HepG2 (cell line): ENCODE results near the gene SOX9. TPM values are rescaled to one million over a fixed set of nuclear protein-coding genes. Genes with fewer than 3 reads are reported as not detected.

Source experiments
- AGO1 ChIP-seq: fragments of 200-400 bp; formaldehyde crosslinking; IDR thresholded peaks from 2 replicates; pipeline ENCODE4 v1.6.1; 2017; ENCODE audit warnings: mild to moderate bottlenecking, low read depth, low read length, moderate library complexity; ENCODE audit not compliant: poor library complexity, severe bottlenecking
- GABPB1 ChIP-seq: IDR thresholded peaks from 2 replicates; pipeline ENCODE4 v1.6.1; 2016; ENCODE audit warnings: mild to moderate bottlenecking, missing genetic modification reagents, moderate library complexity, missing compliant biosample characterization
- MIER3 ChIP-seq: IDR thresholded peaks from 2 replicates; pipeline ENCODE4 v1.6.1; 2016; ENCODE audit warnings: missing compliant biosample characterization, borderline replicate concordance
- MIXL1 ChIP-seq: IDR thresholded peaks from 2 replicates; pipeline ENCODE4 v1.6.1; 2016
- PAF1 ChIP-seq: IDR thresholded peaks from 2 replicates; pipeline ENCODE4 v1.6.1; 2016; ENCODE audit warnings: missing genetic modification reagents, missing compliant biosample characterization
- RFX1 ChIP-seq: fragments of 450-650 bp; IDR thresholded peaks from 2 replicates; pipeline ENCODE4 v1.6.1; 2017
- SALL1 ChIP-seq: sonication (generic); formaldehyde crosslinking; IDR thresholded peaks from 2 replicates; pipeline ENCODE4 v1.8.0; 2022; ENCODE audit warnings: mild to moderate bottlenecking, missing genetic modification reagents
- SKI ChIP-seq: fragments of 450-650 bp; IDR thresholded peaks from one replicate; pipeline ENCODE4 v1.6.1; 2018; ENCODE audit warnings: mild to moderate bottlenecking; ENCODE audit not compliant: partially characterized antibody
- SNAPC2 ChIP-seq: sonication (generic); formaldehyde crosslinking; IDR thresholded peaks from 2 replicates; pipeline ENCODE4 v1.8.1; 2022; ENCODE audit warnings: mild to moderate bottlenecking, missing genetic modification reagents
- TARDBP ChIP-seq: sonication (generic); formaldehyde crosslinking; IDR thresholded peaks from 2 replicates; pipeline ENCODE4 v1.8.0; 2022; ENCODE audit warnings: mild to moderate bottlenecking, missing genetic modification reagents
- ZNF253 ChIP-seq: sonication (generic); formaldehyde crosslinking; IDR thresholded peaks from 2 replicates; pipeline ENCODE4 v1.8.0; 2022; ENCODE audit warnings: mild to moderate bottlenecking, missing genetic modification reagents, borderline replicate concordance
- ZNF350 ChIP-seq: sonication (generic); formaldehyde crosslinking; IDR thresholded peaks from 2 replicates; pipeline ENCODE4 v1.4.0; 2020; ENCODE audit warnings: mild to moderate bottlenecking, low read depth, missing genetic modification reagents, borderline replicate concordance
- ZNF543 ChIP-seq: sonication (generic); formaldehyde crosslinking; IDR thresholded peaks from 2 replicates; pipeline ENCODE4 v1.4.0; 2020; ENCODE audit warnings: mild to moderate bottlenecking, missing genetic modification reagents
- ZNF558 ChIP-seq: sonication (generic); formaldehyde crosslinking; IDR thresholded peaks from 2 replicates; pipeline ENCODE4 v1.9.0; 2022; ENCODE audit warnings: mild to moderate bottlenecking, missing genetic modification reagents, borderline replicate concordance
- polyA plus RNA-seq, 8 experiments: library from polyadenylated mRNA; depleted of rRNA in 3 of 8; stranded (reverse) in 7 of 8; unstranded in 1 of 8; fragments of >200 nt; fragmentation: Illumina TruSeq in 4 of 8; extraction: Trizol in 4 of 8; gene quantifications; 2 replicates each; pipeline versions ENCODE4 v1.2.1 to v1.2.3, GENCODE V29; 2011 to 2016; ENCODE audit warnings: low read depth in 4 of 8, missing spikeins in 1 of 8, mixed read lengths in 1 of 8; ENCODE audit not compliant: insufficient read depth in 1 of 8
- total RNA-seq, 5 experiments: library from RNA; depleted of rRNA; stranded (reverse); fragments of >200 nt; fragmentation: Illumina TruSeq; extraction: Trizol; gene quantifications; 2 replicates each; pipeline ENCODE4 v1.2.3, GENCODE V29; 2016; ENCODE audit warnings: low read depth in 1 of 5
- TF ChIP-seq, protein P1 (sequence below): IDR thresholded peaks from 2 replicates; pipeline ENCODE4 v1.6.1; 2018; ENCODE audit warnings: missing genetic modification reagents, mild to moderate bottlenecking, missing compliant biosample characterization
- TF ChIP-seq, protein P2 (sequence below): sonication (generic); formaldehyde crosslinking; IDR thresholded peaks from 2 replicates; pipeline ENCODE4 v1.5.0; 2020; ENCODE audit warnings: mild to moderate bottlenecking, missing genetic modification reagents, moderate library complexity
- TF ChIP-seq, protein P3 (sequence below): sonication (generic); formaldehyde crosslinking; IDR thresholded peaks from 2 replicates; pipeline ENCODE4 v1.4.0; 2020; ENCODE audit warnings: mild to moderate bottlenecking, missing genetic modification reagents
- TF ChIP-seq, protein P4 (sequence below): fragments of 450-650 bp; IDR thresholded peaks from 2 replicates; pipeline ENCODE4 v1.6.1; 2017

The SOX9 gene
- total and polyA plus RNA-seq, 2 of the 13 experiments (the other 11 are each of a cell fraction or from before 2014, with no cell fraction given) = 16.1 to 27.6 TPM

DNA sequence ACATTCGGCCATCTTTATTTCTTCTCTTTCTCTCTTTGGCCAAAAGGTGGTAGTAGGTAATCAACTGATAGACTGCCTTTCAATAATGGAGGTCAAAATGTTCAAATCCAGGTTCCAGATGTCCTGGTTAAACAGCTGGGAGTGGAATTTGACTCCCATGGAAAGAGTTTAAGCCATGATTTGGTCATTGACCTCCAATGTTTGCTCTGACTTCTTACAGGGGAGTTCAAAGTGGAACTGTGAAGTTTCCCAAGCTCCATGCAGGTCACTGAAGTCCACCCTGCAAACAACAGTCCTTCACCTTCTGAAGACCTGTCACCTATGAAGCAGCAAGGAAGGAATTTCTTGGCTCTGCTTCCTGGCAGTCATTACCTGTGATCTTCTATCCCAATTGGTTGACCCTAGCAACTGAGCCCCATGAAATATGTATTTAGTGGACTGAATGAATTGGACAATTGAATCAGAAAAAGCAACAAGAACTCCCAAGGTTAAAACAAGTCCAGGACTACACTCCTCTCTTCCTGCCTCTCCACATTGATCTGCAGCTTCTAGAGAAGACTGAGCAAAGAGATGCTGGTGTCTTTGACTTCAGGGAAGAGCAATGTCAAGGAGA, 28.0 kb upstream of the SOX9 start (continued):
- TF ChIP-seq, protein P1, sequence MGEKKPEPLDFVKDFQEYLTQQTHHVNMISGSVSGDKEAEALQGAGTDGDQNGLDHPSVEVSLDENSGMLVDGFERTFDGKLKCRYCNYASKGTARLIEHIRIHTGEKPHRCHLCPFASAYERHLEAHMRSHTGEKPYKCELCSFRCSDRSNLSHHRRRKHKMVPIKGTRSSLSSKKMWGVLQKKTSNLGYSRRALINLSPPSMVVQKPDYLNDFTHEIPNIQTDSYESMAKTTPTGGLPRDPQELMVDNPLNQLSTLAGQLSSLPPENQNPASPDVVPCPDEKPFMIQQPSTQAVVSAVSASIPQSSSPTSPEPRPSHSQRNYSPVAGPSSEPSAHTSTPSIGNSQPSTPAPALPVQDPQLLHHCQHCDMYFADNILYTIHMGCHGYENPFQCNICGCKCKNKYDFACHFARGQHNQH (CRISPR knock-in tag) = peak; percentile 94
- peak; percentile 82 for TF ChIP-seq SKI
- TF ChIP-seq MIXL1 (CRISPR knock-in tag) = peak; percentile 92
- TF ChIP-seq ZNF543 (CRISPR knock-in tag) = 0 out of 2 replicates have a peak, but pooled peaks have one; percentile 48
- peak; percentile 24; the same call in 1 of the 2 replicates for TF ChIP-seq ZNF558 (CRISPR knock-in tag)
- TF ChIP-seq, protein P2, sequence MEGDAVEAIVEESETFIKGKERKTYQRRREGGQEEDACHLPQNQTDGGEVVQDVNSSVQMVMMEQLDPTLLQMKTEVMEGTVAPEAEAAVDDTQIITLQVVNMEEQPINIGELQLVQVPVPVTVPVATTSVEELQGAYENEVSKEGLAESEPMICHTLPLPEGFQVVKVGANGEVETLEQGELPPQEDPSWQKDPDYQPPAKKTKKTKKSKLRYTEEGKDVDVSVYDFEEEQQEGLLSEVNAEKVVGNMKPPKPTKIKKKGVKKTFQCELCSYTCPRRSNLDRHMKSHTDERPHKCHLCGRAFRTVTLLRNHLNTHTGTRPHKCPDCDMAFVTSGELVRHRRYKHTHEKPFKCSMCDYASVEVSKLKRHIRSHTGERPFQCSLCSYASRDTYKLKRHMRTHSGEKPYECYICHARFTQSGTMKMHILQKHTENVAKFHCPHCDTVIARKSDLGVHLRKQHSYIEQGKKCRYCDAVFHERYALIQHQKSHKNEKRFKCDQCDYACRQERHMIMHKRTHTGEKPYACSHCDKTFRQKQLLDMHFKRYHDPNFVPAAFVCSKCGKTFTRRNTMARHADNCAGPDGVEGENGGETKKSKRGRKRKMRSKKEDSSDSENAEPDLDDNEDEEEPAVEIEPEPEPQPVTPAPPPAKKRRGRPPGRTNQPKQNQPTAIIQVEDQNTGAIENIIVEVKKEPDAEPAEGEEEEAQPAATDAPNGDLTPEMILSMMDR (CRISPR knock-in tag) = peak; percentile 74
- no peak for TF ChIP-seq AGO1
- peak; percentile 97 for TF ChIP-seq SALL1 (CRISPR knock-in tag)
- TF ChIP-seq ZNF350 (CRISPR knock-in tag) = peak; percentile 50; the same call in 1 of the 2 replicates
- TF ChIP-seq ZNF253 (CRISPR knock-in tag) = no peak
- TF ChIP-seq TARDBP = peak; percentile 93
- TF ChIP-seq PAF1 = no peak
- TF ChIP-seq, protein P3, sequence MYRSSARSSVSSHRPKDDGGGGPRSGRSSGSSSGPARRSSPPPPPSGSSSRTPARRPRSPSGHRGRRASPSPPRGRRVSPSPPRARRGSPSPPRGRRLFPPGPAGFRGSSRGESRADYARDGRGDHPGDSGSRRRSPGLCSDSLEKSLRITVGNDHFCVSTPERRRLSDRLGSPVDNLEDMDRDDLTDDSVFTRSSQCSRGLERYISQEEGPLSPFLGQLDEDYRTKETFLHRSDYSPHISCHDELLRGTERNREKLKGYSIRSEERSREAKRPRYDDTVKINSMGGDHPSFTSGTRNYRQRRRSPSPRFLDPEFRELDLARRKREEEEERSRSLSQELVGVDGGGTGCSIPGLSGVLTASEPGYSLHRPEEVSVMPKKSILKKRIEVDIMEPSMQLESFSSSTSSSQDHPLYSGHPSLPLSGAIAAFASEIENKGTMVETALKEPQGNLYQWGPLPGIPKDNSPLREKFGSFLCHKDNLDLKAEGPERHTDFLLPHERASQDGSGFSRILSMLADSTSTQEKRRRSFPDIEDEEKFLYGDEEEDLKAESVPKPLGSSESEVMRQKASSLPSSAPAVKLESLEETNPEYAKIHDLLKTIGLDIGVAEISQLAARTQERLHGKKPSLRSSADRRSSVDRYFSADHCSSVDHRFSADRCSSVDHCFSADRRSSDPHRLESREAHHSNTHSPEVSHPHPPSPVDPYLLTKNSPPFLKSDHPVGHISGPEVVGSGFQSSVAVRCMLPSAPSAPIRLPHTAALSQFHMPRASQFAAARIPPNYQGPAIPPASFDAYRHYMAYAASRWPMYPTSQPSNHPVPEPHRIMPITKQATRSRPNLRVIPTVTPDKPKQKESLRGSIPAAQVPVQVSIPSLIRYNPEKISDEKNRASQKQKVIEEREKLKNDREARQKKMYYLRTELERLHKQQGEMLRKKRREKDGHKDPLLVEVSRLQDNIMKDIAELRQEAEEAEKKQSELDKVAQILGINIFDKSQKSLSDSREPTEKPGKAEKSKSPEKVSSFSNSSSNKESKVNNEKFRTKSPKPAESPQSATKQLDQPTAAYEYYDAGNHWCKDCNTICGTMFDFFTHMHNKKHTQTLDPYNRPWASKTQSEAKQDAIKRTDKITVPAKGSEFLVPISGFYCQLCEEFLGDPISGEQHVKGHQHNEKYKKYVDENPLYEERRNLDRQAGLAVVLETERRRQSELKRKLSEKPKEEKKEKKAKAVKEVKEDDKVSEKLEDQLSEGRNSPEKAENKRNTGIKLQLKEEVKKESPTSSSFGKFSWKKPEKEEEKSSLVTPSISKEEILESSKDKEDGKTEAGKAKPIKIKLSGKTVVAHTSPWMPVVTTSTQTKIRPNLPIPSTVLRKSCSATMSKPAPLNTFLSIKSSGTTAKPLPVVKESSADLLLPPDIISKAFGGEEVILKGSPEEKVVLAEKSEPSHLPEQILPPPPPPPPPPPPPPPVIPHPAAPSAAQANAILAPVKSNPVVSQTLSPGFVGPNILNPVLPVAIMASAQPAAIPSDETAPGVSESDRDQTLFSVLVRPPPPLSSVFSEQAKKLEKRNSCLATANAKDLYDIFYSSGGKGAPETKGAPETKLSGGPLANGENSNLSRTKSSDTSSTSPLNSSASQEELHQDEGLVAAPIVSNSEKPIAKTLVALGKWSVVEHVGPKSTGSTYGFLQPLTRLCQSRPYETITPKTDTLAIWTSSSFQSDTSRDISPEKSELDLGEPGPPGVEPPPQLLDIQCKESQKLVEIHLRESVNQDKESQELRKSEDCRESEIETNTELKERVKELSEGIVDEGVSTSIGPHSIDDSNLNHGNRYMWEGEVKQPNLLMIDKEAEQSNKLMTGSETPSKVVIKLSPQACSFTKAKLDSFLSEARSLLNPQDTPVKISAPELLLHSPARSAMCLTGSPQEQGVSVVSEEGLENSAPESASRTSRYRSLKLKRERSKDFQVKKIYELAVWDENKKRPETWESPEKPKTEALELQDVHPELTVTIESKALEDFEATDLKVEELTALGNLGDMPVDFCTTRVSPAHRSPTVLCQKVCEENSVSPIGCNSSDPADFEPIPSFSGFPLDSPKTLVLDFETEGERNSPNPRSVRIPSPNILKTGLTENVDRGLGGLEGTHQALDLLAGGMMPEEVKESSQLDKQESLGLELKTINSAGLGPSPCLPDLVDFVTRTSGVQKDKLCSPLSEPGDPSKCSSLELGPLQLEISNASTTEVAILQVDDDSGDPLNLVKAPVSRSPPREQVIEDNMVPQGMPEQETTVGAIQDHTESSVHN (CRISPR knock-in tag) = no peak
- TF ChIP-seq, protein P4, sequence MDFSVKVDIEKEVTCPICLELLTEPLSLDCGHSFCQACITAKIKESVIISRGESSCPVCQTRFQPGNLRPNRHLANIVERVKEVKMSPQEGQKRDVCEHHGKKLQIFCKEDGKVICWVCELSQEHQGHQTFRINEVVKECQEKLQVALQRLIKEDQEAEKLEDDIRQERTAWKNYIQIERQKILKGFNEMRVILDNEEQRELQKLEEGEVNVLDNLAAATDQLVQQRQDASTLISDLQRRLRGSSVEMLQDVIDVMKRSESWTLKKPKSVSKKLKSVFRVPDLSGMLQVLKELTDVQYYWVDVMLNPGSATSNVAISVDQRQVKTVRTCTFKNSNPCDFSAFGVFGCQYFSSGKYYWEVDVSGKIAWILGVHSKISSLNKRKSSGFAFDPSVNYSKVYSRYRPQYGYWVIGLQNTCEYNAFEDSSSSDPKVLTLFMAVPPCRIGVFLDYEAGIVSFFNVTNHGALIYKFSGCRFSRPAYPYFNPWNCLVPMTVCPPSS = no peak
- TF ChIP-seq MIER3 (CRISPR knock-in tag) = peak; percentile 83; the same call in 1 of the 2 replicates
- TF ChIP-seq SNAPC2 (CRISPR knock-in tag) = peak; percentile 51; the same call in 1 of the 2 replicates
- no peak; the same call in 1 of the 2 replicates for TF ChIP-seq GABPB1
- no peak for TF ChIP-seq RFX1
